HEK293T (cell line): ENCODE results near the gene NEK10.

ENCODE experiments used
- ARNT ChIP-seq: fragments of 450-650 bp; IDR thresholded peaks from 2 replicates; pipeline ENCODE4 v1.6.1; 2017; ENCODE audit warnings: mild to moderate bottlenecking
- BHLHE40 ChIP-seq: fragments of 450-650 bp; IDR thresholded peaks from 2 replicates; pipeline ENCODE4 v1.6.1; 2016; ENCODE audit warnings: mild to moderate bottlenecking, moderate library complexity, borderline replicate concordance
- CTBP1 ChIP-seq: fragments of 450-650 bp; IDR thresholded peaks from 2 replicates; pipeline ENCODE4 v1.6.1; 2016; ENCODE audit warnings: borderline replicate concordance
- ELF4 ChIP-seq: fragments of 450-650 bp; IDR thresholded peaks from 2 replicates; pipeline ENCODE4 v1.6.1; 2017; ENCODE audit warnings: antibody characterized with exemption
- FOXA1 ChIP-seq: fragments of 450-650 bp; IDR thresholded peaks from 2 replicates; pipeline ENCODE4 v1.6.1; 2016; ENCODE audit warnings: mild to moderate bottlenecking
- FOXK2 ChIP-seq: fragments of 450-650 bp; IDR thresholded peaks from 2 replicates; pipeline ENCODE4 v1.6.1; 2016; ENCODE audit warnings: mild to moderate bottlenecking
- FOXM1 ChIP-seq: fragments of 450-650 bp; IDR thresholded peaks from 2 replicates; pipeline ENCODE4 v1.6.1; 2017; ENCODE audit warnings: mild to moderate bottlenecking, borderline replicate concordance
- HDGF ChIP-seq: fragments of 450-650 bp; IDR thresholded peaks from 2 replicates; pipeline ENCODE4 v1.6.1; 2017; ENCODE audit warnings: antibody characterized with exemption, borderline replicate concordance
- LEF1 ChIP-seq: fragments of 450-650 bp; IDR thresholded peaks from 2 replicates; pipeline ENCODE4 v1.6.1; 2017; ENCODE audit warnings: mild to moderate bottlenecking, borderline replicate concordance
- NFRKB ChIP-seq: fragments of 450-650 bp; IDR thresholded peaks from 2 replicates; pipeline ENCODE4 v1.6.1; 2016; ENCODE audit warnings: mild to moderate bottlenecking, moderate library complexity
- PKNOX1 ChIP-seq: fragments of 450-650 bp; IDR thresholded peaks from 2 replicates; pipeline ENCODE4 v1.6.1; 2016
- SP1 ChIP-seq: fragments of 450-650 bp; IDR thresholded peaks from 2 replicates; pipeline ENCODE4 v1.6.1; 2017
- TARDBP ChIP-seq: fragments of 450-650 bp; IDR thresholded peaks from 2 replicates; pipeline ENCODE4 v1.6.1; 2016

- TF ChIP-seq SP1 (no peak), LEF1 (no peak), FOXM1 (no peak), FOXK2 (no peak), BHLHE40 (no peak), TARDBP (no peak), HDGF (no peak), PKNOX1 (no peak), ARNT (no peak), NFRKB (no peak), FOXA1 (no peak), CTBP1 (no peak), ELF4 (no peak)
Observed at GRCh38 chr3:27079427-27080257, 289.5 kb downstream of the NEK10 start.
